Measurements from ENCODE around the gene RDH16.

RDH16 gene

DNA sequence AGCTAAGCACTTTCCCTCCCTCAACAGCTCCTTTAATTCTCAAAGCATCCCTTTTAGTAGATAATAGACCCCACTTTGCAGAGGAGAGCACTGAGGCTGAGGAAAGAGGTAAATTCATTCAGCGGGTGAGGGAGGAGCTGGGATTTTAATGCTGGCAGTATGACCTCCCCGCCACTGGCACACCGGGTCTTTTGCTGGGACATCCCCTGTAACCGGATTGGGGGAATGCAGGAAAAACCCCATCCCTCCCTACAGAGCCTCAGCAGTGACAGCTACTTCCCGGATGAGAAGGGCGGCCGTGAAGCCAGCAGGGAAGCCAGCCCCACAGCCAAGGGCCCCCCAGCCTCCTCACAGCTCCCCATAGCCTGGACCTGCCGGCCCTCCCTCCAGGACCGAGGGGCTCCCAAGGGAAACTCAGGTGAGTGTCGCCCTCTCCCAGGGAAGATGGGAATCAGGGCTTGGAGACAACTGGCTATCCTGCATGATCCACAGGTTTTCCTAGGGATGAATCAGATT is 36.9 kb upstream of the RDH16 start:
- no peak overlapping the region for H3K4me2 ChIP-seq (ENCODE audit: low read length)
- no peak overlapping the region for H2AFZ ChIP-seq
- TF ChIP-seq, protein P1, sequence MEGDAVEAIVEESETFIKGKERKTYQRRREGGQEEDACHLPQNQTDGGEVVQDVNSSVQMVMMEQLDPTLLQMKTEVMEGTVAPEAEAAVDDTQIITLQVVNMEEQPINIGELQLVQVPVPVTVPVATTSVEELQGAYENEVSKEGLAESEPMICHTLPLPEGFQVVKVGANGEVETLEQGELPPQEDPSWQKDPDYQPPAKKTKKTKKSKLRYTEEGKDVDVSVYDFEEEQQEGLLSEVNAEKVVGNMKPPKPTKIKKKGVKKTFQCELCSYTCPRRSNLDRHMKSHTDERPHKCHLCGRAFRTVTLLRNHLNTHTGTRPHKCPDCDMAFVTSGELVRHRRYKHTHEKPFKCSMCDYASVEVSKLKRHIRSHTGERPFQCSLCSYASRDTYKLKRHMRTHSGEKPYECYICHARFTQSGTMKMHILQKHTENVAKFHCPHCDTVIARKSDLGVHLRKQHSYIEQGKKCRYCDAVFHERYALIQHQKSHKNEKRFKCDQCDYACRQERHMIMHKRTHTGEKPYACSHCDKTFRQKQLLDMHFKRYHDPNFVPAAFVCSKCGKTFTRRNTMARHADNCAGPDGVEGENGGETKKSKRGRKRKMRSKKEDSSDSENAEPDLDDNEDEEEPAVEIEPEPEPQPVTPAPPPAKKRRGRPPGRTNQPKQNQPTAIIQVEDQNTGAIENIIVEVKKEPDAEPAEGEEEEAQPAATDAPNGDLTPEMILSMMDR (IDR thresholded peaks at IDR 0.05), result no peak
- H3K4me1 ChIP-seq, result peaks cover 13% of the 10 kb centered on the region
- H3K79me2 ChIP-seq, result no peaks in the 10 kb centered on the region
- H3K9ac ChIP-seq, result no peak overlapping the region
- H3K27me3 ChIP-seq (ENCODE audit: control insufficient read depth, insufficient read depth, low read length), result no peaks in the 10 kb centered on the region
- no peak overlapping the region for H3K4me3 ChIP-seq (ENCODE audit: low read depth, low read length)
- H3K9me3 ChIP-seq (ENCODE audit: control insufficient read depth, low read length), result no peaks in the 10 kb centered on the region
- no peak overlapping the region for H3K27ac ChIP-seq
- H3K36me3 ChIP-seq (ENCODE audit: control insufficient read depth, insufficient read depth, low read length), result no peaks in the 10 kb centered on the region

GRCh38 chr12:56993346-56993745 is 35.9 kb upstream of the RDH16 start:
- TF ChIP-seq, protein P1 (IDR thresholded peaks at IDR 0.05), result no peak

GRCh38 chr12:56991319-56992246 is 34.2 kb upstream of the RDH16 start:
- no peaks in the 10 kb centered on the region for H3K27me3 ChIP-seq (ENCODE audit: control insufficient read depth, insufficient read depth, low read length)
- peaks cover 7% of the 10 kb centered on the region for H3K4me1 ChIP-seq
- no peaks in the 10 kb centered on the region for H3K79me2 ChIP-seq
- H3K36me3 ChIP-seq (ENCODE audit: control insufficient read depth, insufficient read depth, low read length), result no peaks in the 10 kb centered on the region
- peak overlapping the region; percentile 14 for H3K4me2 ChIP-seq (ENCODE audit: low read length)
- no peaks in the 10 kb centered on the region for H3K9me3 ChIP-seq (ENCODE audit: control insufficient read depth, low read length)
- no peak overlapping the region for H3K4me3 ChIP-seq (ENCODE audit: low read depth, low read length)
- H2AFZ ChIP-seq, result peak overlapping the region; percentile 35
- H3K9ac ChIP-seq, result no peak overlapping the region
- TF ChIP-seq, protein P1 (IDR thresholded peaks at IDR 0.05), result no peak
- no peak overlapping the region for H3K27ac ChIP-seq

More at GRCh38 chr12:56993346-56993745, 35.9 kb upstream of the RDH16 start:
- Histone ChIP-seq H2AFZ (no peak overlapping the region), H3K4me1 (peaks cover 13% of the 10 kb centered on the region), H3K79me2 (no peaks in the 10 kb centered on the region), H3K9ac (no peak overlapping the region), H3K27me3 (ENCODE audit: control insufficient read depth, insufficient read depth, low read length) (no peaks in the 10 kb centered on the region), H3K4me2 (ENCODE audit: low read length) (no peak overlapping the region), H3K9me3 (ENCODE audit: control insufficient read depth, low read length) (no peaks in the 10 kb centered on the region), H3K4me3 (ENCODE audit: low read depth, low read length) (no peak overlapping the region), H3K27ac (no peak overlapping the region), H3K36me3 (ENCODE audit: control insufficient read depth, insufficient read depth, low read length) (no peaks in the 10 kb centered on the region)

GRCh38 chr12:56990648-56991318 is 33.4 kb upstream of the RDH16 start:
- TF ChIP-seq, protein P1 (IDR thresholded peaks at IDR 0.05), result no peak
- Histone ChIP-seq H3K4me3 (ENCODE audit: low read depth, low read length) (no peak overlapping the region), H3K27ac (no peak overlapping the region), H2AFZ (peak overlapping the region; percentile 35), H3K27me3 (ENCODE audit: control insufficient read depth, insufficient read depth, low read length) (no peaks in the 10 kb centered on the region), H3K36me3 (ENCODE audit: control insufficient read depth, insufficient read depth, low read length) (no peaks in the 10 kb centered on the region), H3K4me1 (peaks cover 7% of the 10 kb centered on the region), H3K9ac (no peak overlapping the region), H3K79me2 (no peaks in the 10 kb centered on the region), H3K4me2 (ENCODE audit: low read length) (peak overlapping the region; percentile 14), H3K9me3 (ENCODE audit: control insufficient read depth, low read length) (no peaks in the 10 kb centered on the region)
